HG02885 (cell line): ENCODE measurements around the gene PIN4.
"Not testable (repeated sequence)": the region's sequence is repeated elsewhere in the genome, so short reads cannot be mapped to it uniquely, and the experiment has no call there.

Experiments used
- ATAC-seq: cut with Tn5 transposase; IDR thresholded peaks from one replicate; pipeline ENCODE4 v1.9.1; 2021; ENCODE audit warnings: mild to moderate bottlenecking; ENCODE audit not compliant: unreplicated experiment, poor library complexity

PIN4 gene

GRCh38 chrX:72201836-72202536 lies 20.4 kb downstream of the PIN4 start:
- no peak for ATAC-seq

DNA sequence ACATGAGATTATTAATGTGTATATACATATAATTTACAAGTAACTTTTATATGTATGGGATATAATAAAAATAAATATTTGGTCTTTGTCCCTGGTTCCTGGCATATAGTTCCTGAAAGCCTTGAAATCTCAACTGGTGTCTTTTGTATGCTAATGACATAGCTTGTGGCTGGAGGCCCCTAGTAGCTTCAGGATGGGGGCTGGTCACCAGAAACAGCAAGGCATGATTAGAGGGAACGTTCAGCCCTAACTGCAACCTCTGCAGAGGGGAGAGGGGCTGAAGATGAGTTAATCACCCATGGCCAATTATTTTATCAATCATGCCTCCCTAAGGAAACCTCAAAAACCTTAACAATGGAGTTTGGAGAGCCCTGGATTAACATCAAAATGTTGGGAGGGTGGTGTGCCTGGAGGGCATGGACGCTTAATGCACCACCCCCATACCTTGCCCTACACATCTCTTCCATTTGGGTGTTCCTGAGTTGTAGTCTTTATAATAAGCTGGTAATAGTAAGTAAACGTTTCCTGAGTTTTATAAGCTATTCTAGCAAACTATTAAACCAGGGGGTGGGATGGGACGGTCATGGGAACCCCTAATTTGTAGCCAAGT lies 21.3 kb downstream of the PIN4 start:
- ATAC-seq, result peak; percentile 13

DNA sequence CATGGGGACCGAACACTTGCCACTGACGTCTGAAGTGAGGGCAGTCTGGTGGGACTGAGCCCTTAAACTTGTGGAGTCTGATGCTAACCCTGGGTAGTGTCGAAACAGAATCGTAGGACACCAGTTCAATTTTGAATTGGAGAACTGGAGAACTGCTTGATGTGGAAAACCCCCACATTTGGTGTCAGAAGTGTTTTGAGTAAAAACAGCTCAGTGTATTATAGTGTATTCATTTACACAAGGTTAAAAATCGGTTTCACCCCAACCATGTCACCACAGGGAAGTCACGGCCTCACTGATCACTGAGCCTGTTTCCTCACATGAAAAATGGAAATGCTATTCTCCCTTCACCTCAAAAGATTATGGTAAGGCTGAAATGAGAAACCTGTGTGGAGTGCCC lies 21.9 kb downstream of the PIN4 start:
- peak; percentile 79 for ATAC-seq

- ATAC-seq, result no peak
Measured at GRCh38 chrX:72205706-72206105, 24.1 kb downstream of the PIN4 start.

GRCh38 chrX:72207366-72207765 lies 25.8 kb downstream of the PIN4 start:
- no peak for ATAC-seq

- no peak for ATAC-seq
Measured at GRCh38 chrX:72208126-72208800, 26.7 kb downstream of the PIN4 start.

DNA sequence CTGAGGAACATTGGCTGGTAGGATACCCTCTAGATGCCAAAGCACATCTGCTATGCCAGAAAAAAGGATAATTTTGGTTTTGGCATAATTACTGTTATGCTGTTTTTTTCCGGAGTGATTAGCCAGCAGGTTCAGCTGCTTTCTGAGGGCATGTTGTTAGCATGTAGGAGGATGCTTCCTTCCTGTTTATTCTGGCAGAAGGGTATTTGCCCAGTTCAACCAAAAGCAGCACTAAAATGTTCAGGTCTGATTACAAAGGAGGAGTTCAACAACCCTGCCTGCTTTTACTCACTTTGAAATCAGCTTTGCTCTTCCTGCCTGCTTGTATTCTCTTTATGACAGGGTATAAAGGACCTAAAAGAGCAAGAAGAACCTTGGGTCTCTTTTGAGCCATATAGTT lies 35.4 kb downstream of the PIN4 start:
- no peak for ATAC-seq

DNA sequence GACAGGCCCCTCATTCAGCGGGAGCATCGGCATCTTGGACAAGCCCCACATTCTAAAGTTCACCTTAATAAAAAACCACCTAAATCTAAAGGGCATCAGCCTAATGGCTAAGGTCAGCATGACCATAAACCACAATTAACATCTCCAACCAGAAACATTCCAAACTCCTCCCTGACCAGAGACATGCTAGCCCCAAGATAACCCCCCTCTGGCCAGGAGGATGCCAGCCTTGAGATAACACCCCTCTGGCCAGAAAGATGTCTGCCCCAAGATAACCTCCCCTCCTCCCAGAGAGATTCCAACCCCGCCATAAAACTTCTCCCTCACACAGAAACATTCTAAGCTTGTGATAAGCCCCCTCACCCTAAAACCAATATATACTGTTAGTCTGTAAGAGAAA lies 38.8 kb downstream of the PIN4 start:
- not testable (repeated sequence) for ATAC-seq

DNA sequence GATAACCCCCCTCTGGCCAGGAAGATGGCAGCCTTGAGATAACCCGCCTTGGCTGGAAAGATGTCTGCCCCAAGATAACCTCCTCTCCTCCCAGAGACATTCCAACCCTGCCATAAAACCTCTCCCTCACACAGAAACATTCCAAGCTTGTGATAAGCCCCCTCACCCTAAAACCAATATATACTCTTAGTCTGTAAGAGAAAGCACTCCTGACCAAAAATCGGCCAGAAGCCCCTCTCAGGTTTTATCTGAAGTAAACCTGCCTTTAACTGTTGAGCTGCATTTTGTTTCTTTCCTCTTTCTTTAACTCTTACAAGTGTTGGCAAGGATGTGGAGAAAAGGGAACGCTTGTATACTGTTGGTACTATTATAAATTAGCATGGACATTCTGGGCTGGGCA lies 48.7 kb downstream of the PIN4 start:
- ATAC-seq, result no peak

DNA sequence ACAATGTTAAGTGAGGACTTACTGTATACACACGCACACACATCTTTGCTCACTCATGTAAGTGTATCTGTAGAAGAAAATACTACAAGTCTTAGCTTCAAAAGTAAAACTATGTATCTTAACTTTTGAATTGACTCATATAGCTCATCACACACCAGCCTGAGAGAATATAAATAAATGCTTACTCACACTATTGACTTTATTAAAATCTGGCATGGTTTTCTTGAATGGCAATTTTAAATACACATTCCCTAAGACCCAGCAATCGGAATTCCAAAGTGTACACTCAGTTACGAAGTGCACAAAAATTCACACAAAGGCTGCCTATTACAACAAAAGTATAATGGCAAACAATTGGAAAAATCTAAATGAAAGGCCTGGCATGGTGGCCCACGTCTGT lies 55.3 kb downstream of the PIN4 start:
- no peak for ATAC-seq

DNA sequence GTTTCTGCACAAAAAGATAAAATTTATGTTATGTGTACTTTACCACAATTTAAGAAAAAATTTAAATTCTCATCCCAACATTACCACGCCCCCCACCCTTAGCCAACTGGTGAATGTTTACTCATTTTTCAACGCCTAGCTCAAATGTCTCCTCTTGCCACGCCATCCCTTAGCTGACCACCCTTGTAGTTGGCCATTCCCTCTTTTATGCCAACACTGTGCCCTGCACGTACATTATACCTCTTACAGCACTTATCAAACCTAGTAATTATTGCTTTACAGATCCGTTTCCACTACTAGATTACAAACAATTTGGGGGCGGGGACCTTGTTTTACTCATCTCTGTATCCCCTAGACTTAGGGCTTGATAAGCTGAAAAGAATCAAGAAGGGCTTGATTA lies 56.6 kb downstream of the PIN4 start:
- no peak for ATAC-seq

DNA sequence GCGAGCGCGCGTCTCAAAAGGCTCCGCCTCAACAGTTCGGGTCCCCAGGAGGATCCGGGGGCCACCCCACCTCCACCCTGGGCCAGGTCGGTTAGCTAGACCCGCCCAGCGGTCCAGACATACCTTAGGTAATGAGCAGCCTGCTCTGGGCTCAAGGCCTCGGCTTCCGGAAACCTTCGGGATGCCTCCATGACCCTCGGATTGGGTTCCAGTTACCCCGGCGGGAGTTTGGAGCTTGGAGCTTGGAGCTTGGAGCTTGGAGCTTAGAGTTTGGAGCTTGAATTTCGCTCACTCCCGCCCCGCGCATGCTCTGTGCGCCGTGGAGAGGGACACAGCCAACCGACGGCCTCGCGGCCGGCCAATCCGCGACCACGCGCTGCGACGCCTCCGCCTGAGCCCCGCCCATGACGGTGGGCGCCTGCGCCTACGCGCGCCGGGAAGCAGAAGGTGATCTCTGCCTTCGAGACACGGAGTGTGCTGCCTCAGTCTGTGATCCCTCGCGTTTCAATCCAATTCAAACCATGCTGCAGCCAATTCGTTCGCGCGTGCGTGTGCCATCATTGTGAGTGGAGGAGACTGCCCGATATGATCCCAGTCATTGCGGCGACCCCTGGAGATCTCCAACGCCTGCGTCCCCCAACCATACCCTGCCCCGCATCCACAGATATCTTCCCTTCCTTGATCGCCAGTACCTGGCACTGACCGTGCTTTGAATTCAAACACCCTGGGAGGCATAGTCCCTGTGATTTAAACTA lies 57.3 kb downstream of the PIN4 start, which contains the start of gene ERCC6L:
ERCC6L (minus strand) TSS at position 307 of the 755 bp plus-strand sequence; CDS start at position 191, 116 bp downstream.
- peak; percentile 97 for ATAC-seq

DNA sequence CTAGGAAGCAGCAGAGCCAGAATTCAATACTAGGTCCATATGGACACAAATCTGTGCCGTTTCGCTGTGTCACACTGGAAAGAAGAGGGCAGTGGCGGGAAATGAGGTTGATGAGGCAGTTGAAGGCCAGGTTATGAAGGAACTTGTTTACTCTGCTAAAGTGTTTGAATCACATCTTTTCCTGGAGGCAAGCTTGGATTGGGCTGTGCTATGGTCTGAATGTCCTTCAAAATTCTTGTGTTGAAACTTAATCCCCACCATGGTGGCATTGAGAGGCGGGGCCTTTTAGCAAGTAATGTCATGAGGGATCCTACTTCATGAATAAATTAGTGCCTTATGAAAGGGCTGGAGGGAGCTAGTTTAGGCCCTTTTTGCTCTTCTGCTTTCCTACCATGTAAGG lies 59.4 kb downstream of the PIN4 start:
- ATAC-seq, result no peak

- no peak for ATAC-seq
Measured at GRCh38 chrX:72243472-72243871, 61.9 kb downstream of the PIN4 start.

DNA sequence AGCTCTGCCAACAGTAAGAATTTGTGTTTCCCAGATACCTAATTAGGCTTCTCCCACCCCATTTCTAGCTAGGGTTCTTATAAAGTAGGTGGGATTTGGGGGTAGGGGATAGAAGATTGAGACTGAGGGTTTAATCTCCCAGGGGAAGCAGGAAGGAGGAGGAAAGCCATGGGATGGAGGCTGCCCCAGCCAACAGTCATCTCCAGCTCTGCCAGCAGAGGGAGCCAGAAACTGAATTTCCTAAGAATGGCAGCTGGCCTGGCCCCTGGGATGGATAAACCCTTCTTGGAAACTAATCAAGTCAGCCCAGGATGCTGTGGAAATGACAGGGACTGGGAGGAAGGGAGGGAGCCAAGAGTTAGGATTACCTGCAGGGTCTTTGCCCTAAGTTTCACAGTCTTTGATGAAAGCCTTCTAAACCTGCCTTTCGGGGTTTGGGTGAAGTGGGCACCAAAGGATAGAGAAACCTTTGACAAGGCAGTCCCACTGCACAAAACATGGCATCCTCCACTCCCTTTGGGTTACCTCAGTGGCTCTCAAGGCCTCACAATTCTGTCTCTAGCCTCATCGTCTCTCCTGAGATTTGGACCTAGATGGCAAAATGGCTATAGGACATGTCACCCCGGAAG lies 64.0 kb downstream of the PIN4 start:
- ATAC-seq, result peak; percentile 70

GRCh38 chrX:72247206-72247942 lies 65.8 kb downstream of the PIN4 start:
- ATAC-seq, result no peak
